Sciatic nerve (tissue), 2 donors: ENCODE data around the gene GPHA2. TPM values are rescaled to one million over a fixed set of nuclear protein-coding genes. Genes with fewer than 3 reads are reported as not detected.

Source experiments
- ATAC-seq: fragments of 200-7000 bp; cut with Tn5 transposase; one replicate; pipeline ENCODE4 v1.9.1; 2020; ENCODE audit warnings: mild to moderate bottlenecking, moderate library complexity
- DNase-seq: peaks from one replicate; pipeline ENCODE4 v3.0.0-alpha.2; 2020; ENCODE audit warnings: low spot score
- intact Hi-C: fragments of 100-400 bp; cut with DNase I; formaldehyde crosslinking; loops from one replicate; pipeline ENCODE4 v1.14.2; 2022
- total RNA-seq: library from RNA; stranded (reverse); fragmentation: NEBNext Ultra II Directional; extraction: Animal tissue kit (Norgen Biotek cat#: 25700); gene quantifications from one replicate; pipeline ENCODE4 v1.2.1, GENCODE V29; 2021
- donor health status: DM: no; HTN: no; CAD: no.
- donor health status: DM: no; HTN: no; CAD: no.

Gene GPHA2
- total RNA-seq, 1 donor from 2014 or later = not detected

DNA sequence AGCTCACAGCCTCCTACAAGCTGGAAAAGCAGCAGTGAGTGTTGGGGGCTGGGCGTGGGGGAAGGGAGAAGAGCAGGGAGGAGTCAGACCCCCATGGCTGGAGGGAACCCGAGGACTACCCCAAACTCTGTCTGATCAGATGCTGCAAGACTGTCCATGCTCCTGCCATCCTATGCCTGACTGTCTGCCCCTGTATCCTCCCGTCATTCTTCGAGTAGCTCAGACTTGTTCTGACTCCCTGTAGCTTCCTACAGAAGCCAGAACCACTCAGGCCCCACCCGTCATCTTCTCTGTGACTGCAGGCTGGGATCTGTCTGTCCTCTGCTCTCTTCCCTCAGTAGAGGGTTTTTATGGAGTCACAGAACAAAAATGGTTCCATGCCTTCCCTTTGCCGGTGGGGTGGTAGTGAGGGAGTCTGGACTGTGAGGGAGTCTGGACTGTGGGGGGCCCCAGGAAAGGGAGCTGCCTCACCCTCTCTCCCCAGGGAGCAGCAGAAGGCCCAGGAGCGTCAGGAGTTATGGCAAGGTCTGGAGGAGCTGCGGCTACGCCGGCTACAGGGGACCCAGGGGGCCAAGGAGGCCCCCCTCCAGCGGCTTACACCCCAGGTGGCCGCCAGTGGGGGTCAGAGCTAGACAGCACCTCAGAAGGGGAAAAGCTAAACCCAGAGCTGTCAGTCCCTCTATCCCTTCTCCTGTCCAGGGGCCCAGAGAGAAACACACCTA lies 2.3 kb downstream of the GPHA2 start:
- DNase-seq = no peak
- intact Hi-C loops = no loop called here
- ATAC-seq = no peak

DNA sequence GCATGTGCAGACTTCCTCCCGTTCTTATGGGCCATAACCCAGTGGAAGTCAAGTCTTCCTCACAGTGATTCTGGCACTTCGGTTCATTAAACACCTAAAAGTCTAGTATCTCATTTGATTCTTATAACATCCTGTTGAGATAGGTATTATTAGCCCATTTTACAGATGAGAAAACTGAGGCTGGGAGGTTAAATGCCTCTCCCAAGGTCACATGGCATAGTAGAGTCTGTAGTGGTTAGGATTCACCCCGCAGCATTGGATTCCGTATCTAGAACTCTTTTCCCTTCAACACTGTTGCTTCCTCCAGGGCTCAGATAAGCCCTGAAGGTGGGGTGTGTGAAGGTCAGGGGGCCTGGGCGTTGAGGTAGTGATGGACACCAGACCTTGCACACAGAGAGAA lies 3.4 kb downstream of the GPHA2 start:
- no peak for ATAC-seq
- intact Hi-C loops = no loop called here

DNA sequence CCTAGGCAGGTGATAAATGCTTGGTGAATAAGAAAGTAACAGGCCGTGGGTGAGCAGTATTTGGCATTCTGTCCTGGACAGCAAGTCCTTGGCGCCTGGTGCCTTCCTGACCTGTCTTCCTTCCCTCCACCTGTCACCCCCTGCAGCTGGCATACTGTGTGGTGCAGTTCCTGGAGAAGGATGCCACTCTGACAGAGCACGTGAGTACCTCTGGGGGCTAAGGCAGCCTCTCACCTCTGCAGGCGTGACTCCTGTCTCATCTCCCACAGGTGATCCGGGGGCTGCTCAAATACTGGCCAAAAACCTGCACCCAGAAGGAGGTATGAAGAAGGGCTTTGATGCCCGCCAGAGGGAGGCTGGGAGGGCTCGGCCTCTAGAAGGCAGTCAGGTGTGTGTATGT lies 4.4 kb downstream of the GPHA2 start:
- no peak for DNase-seq
- intact Hi-C loops = no loop called here

More for the DNA sequence above, 3.4 kb downstream of the GPHA2 start:
- DNase-seq = no peak

DNA sequence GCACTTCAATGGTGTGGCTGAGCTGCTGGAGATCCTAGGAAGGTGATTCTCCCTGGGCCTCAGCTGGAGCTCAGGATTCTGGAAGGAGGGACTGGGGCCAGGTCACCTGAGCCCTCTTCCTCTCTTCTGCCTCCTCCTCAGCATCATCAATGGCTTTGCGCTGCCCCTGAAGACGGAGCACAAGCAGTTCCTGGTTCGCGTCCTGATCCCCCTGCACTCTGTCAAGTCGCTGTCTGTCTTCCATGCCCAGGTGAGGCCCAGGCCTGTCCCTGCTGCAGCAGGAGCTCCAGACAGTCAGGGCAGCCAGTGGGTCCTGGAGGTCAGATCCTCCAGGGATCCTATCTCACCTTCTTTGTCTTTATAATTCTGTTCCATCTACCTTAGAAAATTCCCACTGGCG lies 5.4 kb downstream of the GPHA2 start:
- DNase-seq (no peak), ATAC-seq (no peak)
- intact Hi-C loops = no loop called here

More for the DNA sequence above, 4.4 kb downstream of the GPHA2 start:
- ATAC-seq = no peak

DNA sequence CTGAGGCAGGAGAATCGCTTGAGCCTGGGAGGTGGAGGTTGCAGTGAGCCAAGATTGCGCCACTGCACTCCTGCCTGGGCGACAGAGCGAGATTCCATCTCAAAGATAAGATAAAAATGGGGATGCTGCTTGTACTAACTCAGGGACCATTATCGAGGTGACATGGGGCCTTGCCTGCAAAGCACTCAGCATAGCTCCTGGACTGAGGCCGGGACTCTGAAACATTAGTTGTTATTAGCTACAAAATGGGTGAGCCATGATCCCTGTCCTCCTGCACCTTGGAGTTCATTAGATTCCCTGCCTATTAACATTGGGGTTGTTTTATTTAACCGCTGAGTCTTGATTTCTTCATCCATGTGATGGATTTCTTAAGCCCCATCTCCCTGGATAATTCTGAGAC lies 6.1 kb downstream of the GPHA2 start:
- ATAC-seq = no peak
- intact Hi-C loops = loop anchor here (10.0 kb wide), 1 partner anchor 185 kb away; the partner anchor contains the start of genes TM7SF2 and ZNHIT2
- DNase-seq = no peak

DNA sequence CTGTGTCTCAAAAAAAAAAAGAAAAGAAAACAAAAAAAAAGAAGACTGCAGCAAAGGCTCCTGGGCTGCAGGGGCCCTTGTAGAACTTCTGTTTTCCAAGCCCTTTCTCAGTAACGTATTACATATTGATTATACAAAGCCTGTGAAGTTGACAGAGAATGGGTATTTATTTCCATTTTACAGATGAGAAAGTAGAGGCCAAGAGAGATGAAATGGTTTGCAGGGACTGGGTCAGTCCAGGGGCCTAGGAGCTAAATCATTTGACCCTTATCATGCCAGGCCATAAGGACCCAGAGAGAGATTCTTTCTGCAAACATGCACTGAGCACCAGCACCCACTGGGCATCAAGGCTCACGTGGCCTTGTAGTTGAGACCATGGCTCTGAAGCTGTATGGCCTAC lies 6.7 kb downstream of the GPHA2 start:
- no peak for DNase-seq
- no peak for ATAC-seq
- intact Hi-C loops = loop anchor here (10.0 kb wide), 1 partner anchor 186 kb away; the partner anchor contains the start of genes TM7SF2 and ZNHIT2

DNA sequence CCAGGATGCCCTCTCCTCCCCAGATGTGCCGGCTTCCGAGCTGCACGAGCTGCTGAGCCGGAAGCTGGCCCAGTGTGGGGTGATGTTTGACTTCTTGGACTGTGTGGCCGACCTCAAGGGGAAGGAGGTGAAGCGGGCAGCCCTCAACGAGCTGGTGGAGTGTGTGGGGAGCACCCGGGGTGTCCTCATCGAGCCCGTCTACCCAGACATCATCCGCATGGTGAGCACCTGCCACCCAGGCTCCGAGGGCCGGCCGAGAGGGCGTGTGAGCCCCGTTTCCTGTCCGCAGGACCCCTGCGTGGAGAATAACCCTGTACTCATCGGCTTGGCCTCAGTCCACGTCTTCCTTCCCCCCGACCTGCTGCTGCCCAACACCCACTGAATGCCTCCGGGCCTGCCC lies 9.0 kb downstream of the GPHA2 start:
- intact Hi-C loops = loop anchor here (10.0 kb wide), 1 partner anchor 188 kb away; the partner anchor contains the start of genes TM7SF2 and ZNHIT2
- ATAC-seq (no peak), DNase-seq (no peak)

- DNase-seq (no peak), ATAC-seq (no peak)
- intact Hi-C loops = loop anchor here (10.0 kb wide), 1 partner anchor 189 kb away; the partner anchor contains the start of genes TM7SF2 and ZNHIT2
Measured at GRCh38 chr11:64925536-64926436, 9.9 kb downstream of the GPHA2 start.

DNA sequence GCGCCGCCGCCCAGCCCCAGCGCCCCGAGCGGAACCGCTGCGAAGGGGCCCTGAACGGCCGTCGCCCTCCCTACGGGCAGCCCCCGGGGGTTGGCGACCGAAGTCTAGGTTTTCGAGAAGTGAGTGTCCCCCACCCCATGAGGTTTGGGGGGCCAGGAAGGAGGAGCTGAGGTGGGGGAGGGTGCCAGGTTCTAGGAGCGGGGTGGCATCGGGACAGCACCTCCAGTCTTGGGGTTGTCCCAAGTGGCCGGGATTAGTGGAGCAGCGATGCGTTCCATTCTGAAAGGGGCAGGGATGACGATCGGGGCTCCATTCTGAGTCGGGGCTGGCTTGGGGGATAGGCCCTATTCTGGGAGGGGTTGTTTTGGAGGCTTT lies 10.8 kb downstream of the GPHA2 start:
- DNase-seq (no peak), ATAC-seq (no peak)
- intact Hi-C loops = loop anchor here (10.0 kb wide), 1 partner anchor 190 kb away; the partner anchor contains the start of genes TM7SF2 and ZNHIT2

GRCh38 chr11:64923944-64924909 lies 11.5 kb downstream of the GPHA2 start, which contains the start of gene PPP2R5B:
PPP2R5B (plus strand) TSS chr11:64924689; CDS start chr11:64925735, 1,046 bp downstream.
- intact Hi-C loops = loop anchor here (10.0 kb wide), 1 partner anchor 191 kb away; the partner anchor contains the start of genes TM7SF2 and ZNHIT2
- ATAC-seq (peak; percentile 97), DNase-seq (peak; percentile 95)

- ATAC-seq = no peak
- intact Hi-C loops = loop anchor here (10.0 kb wide), 1 partner anchor 192 kb away; the partner anchor contains the start of genes TM7SF2 and ZNHIT2
- no peak for DNase-seq
Measured at GRCh38 chr11:64923151-64923661, 12.5 kb downstream of the GPHA2 start.

DNA sequence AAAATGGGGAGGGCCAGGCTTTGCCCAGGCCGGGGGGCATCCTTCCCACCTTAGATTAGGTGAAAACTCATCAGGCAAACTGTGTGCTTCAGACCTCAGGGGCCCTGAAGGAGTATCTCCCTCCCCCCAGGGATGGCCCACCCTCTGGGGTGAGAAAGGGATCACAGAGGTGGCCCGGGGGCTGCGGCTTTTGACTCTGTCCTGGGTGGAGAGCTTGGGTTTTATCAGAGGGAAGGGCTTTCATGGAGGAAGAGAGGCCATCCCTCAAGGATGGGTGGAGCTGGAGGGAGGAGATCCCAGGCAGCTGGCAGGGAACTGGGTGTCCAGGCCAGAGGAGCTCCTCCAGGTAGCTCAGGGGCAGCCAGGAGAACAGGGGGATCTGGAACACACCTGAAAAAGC lies 14.3 kb downstream of the GPHA2 start:
- ATAC-seq (no peak), DNase-seq (no peak)
- intact Hi-C loops = loop anchor here (10.0 kb wide), 1 partner anchor 193 kb away; the partner anchor contains the start of genes TM7SF2 and ZNHIT2

DNA sequence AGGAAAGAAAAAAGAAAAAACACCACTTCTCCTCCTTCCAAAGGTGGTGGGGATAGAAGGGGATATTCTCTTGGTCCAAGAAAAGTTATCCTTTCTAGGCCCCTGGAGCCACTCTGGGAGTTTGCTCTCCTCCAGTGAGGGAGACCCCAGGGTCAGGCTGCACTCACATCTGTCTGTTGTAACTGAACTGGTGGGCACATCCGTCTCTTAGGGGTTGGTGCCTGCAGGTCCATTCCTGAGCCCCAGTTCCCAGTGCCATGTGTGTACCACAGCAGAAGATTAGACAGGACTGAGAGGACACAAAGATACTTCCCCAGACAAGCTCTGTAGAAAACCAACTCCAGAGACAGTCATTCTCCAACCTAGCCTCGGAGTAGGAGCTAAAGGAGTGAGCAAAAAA lies 15.6 kb downstream of the GPHA2 start:
- peak; percentile 51 for DNase-seq
- intact Hi-C loops = loop anchor here (10.0 kb wide), 1 partner anchor 195 kb away; the partner anchor contains the start of genes TM7SF2 and ZNHIT2
- no peak for ATAC-seq

DNA sequence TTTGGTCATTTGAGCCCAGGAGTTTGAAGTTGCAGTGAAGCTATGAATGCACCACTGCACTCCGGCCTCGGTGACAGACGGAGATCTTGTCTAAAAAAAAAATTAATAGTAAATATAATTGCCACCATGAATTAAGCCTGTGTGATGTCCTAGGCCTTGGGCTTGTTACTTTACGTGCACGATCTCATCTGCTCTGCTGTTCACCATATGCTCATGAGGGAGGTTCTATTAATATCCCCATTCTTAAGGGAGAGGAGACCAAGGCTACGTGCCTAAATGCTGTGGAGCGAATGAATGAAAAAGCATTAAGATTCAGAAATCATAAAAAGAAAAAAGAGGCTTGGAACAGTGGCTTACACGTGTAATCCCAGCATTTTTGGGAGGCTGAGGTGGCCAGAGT lies 16.1 kb downstream of the GPHA2 start:
- intact Hi-C loops = loop anchor here (10.0 kb wide), 2 partner anchors 95 to 195 kb away; partner anchors contain the start of genes ARL2, TM7SF2 and ZNHIT2
- ATAC-seq (no peak), DNase-seq (no peak)

DNA sequence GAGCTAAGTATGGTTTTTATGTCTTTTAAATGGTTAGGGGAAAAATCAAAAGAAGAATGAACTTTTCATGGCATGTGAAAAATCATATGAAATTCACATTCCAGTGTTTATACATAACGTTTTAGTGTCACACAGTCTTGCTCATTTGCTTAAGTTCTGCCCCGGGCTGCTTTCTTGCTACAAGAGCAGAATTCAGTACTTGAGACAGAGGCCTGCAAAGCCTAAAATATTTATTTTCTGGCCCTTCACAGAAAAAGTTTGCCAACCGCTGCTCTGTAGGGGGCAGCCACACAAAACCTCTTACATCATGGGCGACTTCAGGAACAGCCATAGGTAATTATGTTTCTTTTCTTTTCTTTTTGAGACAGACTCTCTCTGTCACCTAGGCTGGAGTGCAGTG lies 17.7 kb downstream of the GPHA2 start:
- intact Hi-C loops = loop anchor here (10.0 kb wide), 1 partner anchor 97 kb away; the partner anchor contains the start of gene ARL2
- ATAC-seq (peak; percentile 1), DNase-seq (no peak)

- intact Hi-C loops = loop anchor here (10.0 kb wide), 1 partner anchor 97 kb away; the partner anchor contains the start of gene ARL2
- no peak for ATAC-seq
- no peak for DNase-seq
Measured at GRCh38 chr11:64917663-64917995, 18.1 kb downstream of the GPHA2 start.

GRCh38 chr11:64916775-64917662 lies 18.7 kb downstream of the GPHA2 start, which contains the start of gene ATG2A:
ATG2A (minus strand) TSS chr11:64917209; CDS start chr11:64917135, 74 bp downstream.
- ATAC-seq (peak; percentile 98), DNase-seq (peak; percentile 99)
- intact Hi-C loops = loop anchor here (10.0 kb wide), 1 partner anchor 98 kb away; the partner anchor contains the start of gene ARL2
